Measurements from ENCODE around the gene PTTG2. TPM values are rescaled to one million over a fixed set of nuclear protein-coding genes. Genes with fewer than 3 reads are reported as not detected.
A peak's percentile ranks its signal among the peaks of the same experiment; 100 is the strongest.

The PTTG2 gene
- total RNA-seq, 4 donors from 2014 or later = 2.0 TPM; not detected in 3

DNA sequence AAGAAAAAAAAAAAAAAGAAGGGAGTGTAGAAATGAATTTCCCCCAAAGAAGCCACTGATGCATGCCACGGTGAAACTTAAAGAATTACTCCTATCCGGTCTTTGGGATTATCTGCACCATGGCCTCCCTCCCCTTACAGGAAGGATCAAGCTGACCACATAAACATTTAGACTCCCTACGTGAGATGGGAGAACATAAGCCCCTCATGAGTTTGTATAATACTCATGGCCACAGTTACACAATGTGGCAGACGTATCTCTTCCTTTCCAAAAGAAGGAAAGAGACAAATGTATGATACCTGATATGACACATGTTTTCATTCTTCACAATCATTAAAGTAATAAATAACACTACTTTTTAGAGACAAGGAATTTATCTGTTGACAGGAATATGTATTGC lies 3.3 kb upstream of the PTTG2 start:
- intact Hi-C loops (cut with DNase I) = no loop called here
- Histone ChIP-seq H3K4me3 (replicated peaks in 1 of 3) (no peak overlapping the region), H3K27ac (no peak overlapping the region), H3K4me1 (peaks cover 5 to 10% of the 10 kb centered on the region in 2 donors), H3K27me3 (no peaks in the 10 kb centered on the region), H3K36me3 (no peaks in the 10 kb centered on the region), H3K9me3 (no peaks in the 10 kb centered on the region)
- TF ChIP-seq CTCF (IDR thresholded peaks at IDR 0.05) (no peak), POLR2A (IDR thresholded peaks at IDR 0.05) (no peak)
- 90 to 95% methylated on average over 4 of the region's 4 CpGs for WGBS, 2 donors
- DNase-seq = no peak

DNA sequence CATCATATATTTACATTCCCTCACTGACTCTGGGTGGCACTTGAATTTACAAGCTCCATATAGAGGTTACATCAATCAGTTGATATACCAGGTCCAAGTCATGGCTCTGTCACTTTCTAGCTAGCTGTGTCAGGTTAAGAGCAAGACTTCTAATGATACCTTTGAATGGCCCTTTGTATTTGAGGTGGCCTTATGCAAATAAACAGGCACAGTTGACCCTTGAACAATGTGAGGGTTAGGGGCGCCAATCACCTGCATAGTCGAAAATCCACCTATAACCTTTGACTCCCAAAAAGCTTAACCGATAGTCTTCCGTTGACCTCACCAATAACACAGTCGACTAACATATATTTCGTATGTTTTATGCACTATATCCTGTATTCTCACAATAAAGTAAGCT lies 1.3 kb upstream of the PTTG2 start:
- no peaks in the 10 kb centered on the region for H3K36me3 ChIP-seq
- no peak overlapping the region for H3K27ac ChIP-seq
- intact Hi-C loops (cut with DNase I) = no loop called here
- H3K4me1 ChIP-seq = peaks cover 5 to 10% of the 10 kb centered on the region in 2 donors
- H3K27me3 ChIP-seq = no peaks in the 10 kb centered on the region
- no peaks in the 10 kb centered on the region for H3K9me3 ChIP-seq
- TF ChIP-seq CTCF (IDR thresholded peaks at IDR 0.05) (no peak), POLR2A (IDR thresholded peaks at IDR 0.05) (no peak)
- no peak for DNase-seq
- WGBS, 2 donors = 97 to 98% methylated on average over 6 of the region's 6 CpGs
- H3K4me3 ChIP-seq (replicated peaks in 1 of 3) = no peak overlapping the region

- peak; percentile 69 to 71 for DNase-seq
- TF ChIP-seq POLR2A (IDR thresholded peaks at IDR 0.05) (no peak), CTCF (IDR thresholded peaks at IDR 0.05) (no peak)
- Histone ChIP-seq H3K9me3 (no peaks in the 10 kb centered on the region), H3K4me3 (replicated peaks in 1 of 3) (no peak overlapping the region), H3K27me3 (no peaks in the 10 kb centered on the region), H3K36me3 (no peaks in the 10 kb centered on the region), H3K27ac (peak overlapping the region in 2 of 3 donors; percentile 1 to 62), H3K4me1 (peaks cover 14 to 20% of the 10 kb centered on the region in 2 donors)
- intact Hi-C loops (cut with DNase I) = loop anchor here (10.0 kb wide), 1 partner anchor 66 kb away; the partner anchor contains the start of gene TBC1D1
- 39 to 44% methylated on average over 5 of the region's 5 CpGs for WGBS, 2 donors
Measured at GRCh38 chr4:37960679-37961450, 667 bp downstream of the PTTG2 start.

DNA sequence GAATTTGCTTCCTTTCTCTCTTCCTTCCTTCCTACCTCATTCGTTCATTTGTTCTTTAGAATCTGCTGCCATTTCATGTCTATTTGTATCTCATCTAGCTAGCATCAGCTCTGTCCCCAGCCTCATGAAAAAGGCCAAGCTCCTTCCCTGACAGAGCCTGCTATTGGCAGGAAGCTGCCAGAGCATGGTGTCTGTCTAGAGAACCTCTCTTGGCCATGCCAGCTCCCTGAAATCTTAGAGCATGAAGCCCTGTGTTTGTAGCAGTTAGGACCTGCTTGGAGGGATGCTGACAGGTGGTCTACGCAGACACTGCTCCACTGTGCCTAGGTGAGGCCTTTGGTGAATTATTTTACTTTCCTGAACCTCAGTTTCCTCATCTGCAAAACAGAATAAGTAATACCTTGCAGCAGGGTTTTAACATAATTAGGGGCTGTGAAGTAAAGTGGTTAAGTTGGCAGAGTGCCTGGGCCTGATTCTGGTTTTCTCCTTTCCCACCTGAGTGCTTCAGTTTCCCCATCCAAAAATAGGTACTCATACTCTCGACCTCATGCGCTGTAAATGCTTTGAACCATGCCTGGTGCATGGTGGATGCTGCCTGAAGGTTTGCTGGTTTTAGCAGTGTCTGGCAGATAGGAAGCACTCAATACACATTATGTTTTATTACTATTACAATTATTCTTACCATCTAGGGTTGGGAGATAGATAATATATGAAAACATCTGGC lies 4.7 kb downstream of the PTTG2 start:
- H3K4me3 ChIP-seq (replicated peaks in 1 of 3) = no peak overlapping the region
- no peak overlapping the region for H3K27ac ChIP-seq
- no peaks in the 10 kb centered on the region for H3K36me3 ChIP-seq
- H3K4me1 ChIP-seq = peaks cover 19 to 34% of the 10 kb centered on the region in 2 donors
- DNase-seq = no peak
- no peak for TF ChIP-seq POLR2A (IDR thresholded peaks at IDR 0.05)
- TF ChIP-seq CTCF (IDR thresholded peaks at IDR 0.05) = no peak
- H3K9me3 ChIP-seq = no peaks in the 10 kb centered on the region
- no peaks in the 10 kb centered on the region for H3K27me3 ChIP-seq
- intact Hi-C loops (cut with DNase I) = loop anchor here (10.0 kb wide), 1 partner anchor 70 kb away; the partner anchor contains the start of gene TBC1D1
- WGBS, 2 donors = 80 to 87% methylated on average over 4 of the region's 4 CpGs

DNA sequence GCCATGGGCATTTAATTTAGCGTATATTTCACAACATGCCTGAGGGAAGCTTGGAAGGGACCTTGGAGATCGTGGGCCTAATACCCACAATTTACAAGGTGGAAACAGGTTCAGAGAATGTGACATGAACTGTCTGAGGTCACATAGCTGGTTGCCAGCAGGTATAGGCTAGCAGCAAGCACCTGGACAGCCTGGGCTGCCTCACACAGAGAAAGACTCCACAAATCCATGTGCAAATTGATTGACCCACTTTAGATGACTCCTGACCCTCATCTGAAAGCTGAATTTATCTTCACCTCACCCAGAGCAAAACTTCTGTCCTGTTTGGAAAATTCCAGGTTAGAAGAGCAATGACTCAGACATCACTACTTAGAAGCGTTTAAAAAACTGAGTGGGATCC lies 5.8 kb downstream of the PTTG2 start:
- intact Hi-C loops (cut with DNase I) = loop anchor here (10.0 kb wide), 1 partner anchor 71 kb away; the partner anchor contains the start of gene TBC1D1
- no peak overlapping the region for H3K27ac ChIP-seq
- no peaks in the 10 kb centered on the region for H3K36me3 ChIP-seq
- no peaks in the 10 kb centered on the region for H3K27me3 ChIP-seq
- H3K4me1 ChIP-seq = peaks cover 14 to 36% of the 10 kb centered on the region in 2 donors
- no peak overlapping the region for H3K4me3 ChIP-seq (replicated peaks in 1 of 3)
- WGBS, 2 donors = 95 to 97% methylated on average over 3 of the region's 3 CpGs
- no peak for DNase-seq
- no peaks in the 10 kb centered on the region for H3K9me3 ChIP-seq
- TF ChIP-seq CTCF (IDR thresholded peaks at IDR 0.05) (no peak), POLR2A (IDR thresholded peaks at IDR 0.05) (no peak)

Measured in thyroid gland (tissue), 4 donors.